HG03064 (cell line): ENCODE data around the gene PCGF2.

ENCODE experiments used
- ATAC-seq: cut with Tn5 transposase; IDR thresholded peaks from one replicate; pipeline ENCODE4 v1.9.1; 2021; ENCODE audit warnings: low read depth; ENCODE audit not compliant: unreplicated experiment

The PCGF2 gene

DNA sequence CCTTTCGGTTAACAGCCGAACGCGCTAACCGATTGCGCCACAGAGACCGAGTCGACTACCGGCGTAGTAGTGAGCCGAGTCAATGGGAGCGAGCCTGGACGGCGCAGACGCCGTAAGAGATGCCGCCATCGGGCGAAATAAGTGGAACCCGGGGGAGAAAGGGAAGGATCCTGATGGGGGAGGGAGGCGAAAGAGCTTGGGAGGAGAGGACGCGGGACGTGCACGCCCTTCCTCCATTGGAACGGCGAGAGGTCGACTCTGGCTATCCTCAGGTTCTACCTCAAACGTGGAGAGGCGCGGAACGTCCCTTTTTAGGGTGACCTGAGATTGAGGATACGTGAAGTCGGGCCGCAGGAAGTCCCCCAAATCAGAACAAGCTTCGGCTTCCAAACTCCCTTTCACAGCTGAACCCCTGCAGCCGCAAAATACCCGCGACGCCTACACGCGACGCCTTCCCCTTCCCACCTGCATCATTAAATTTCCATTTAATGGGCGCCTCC, 3.7 kb upstream of the PCGF2 start:
- no peak for ATAC-seq

DNA sequence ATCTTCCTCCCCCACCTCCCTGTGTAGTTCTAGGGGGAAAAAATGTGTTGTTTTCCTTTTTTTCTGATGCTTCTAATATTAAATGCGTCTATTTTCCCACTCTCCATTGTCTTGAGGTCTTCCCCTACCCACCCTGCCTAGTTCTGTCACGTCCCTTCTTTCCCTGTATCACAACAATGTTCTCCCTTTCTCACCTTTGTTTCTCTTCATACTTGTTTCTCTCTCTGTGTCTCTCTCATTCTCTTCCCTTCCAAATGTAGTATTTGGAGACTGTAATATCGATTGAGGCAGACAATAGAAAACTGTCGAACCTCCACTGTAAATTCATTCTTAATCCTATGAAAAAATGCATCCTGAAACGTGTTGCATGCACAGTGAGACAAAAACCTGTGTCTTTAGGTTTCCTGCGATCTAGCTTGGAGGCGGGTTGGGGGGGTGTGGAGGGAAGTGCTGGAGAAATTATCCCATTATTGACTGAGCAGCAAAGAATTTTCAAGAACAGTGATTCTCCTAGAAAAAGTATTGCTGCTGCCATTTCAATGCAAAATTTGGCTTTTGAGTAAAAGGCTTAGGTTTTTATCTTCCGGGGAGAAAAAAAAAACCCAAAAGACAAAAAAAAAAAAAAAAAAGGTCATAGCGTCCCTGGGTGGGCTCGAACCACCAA, 3.1 kb upstream of the PCGF2 start:
- ATAC-seq, result no peak

DNA sequence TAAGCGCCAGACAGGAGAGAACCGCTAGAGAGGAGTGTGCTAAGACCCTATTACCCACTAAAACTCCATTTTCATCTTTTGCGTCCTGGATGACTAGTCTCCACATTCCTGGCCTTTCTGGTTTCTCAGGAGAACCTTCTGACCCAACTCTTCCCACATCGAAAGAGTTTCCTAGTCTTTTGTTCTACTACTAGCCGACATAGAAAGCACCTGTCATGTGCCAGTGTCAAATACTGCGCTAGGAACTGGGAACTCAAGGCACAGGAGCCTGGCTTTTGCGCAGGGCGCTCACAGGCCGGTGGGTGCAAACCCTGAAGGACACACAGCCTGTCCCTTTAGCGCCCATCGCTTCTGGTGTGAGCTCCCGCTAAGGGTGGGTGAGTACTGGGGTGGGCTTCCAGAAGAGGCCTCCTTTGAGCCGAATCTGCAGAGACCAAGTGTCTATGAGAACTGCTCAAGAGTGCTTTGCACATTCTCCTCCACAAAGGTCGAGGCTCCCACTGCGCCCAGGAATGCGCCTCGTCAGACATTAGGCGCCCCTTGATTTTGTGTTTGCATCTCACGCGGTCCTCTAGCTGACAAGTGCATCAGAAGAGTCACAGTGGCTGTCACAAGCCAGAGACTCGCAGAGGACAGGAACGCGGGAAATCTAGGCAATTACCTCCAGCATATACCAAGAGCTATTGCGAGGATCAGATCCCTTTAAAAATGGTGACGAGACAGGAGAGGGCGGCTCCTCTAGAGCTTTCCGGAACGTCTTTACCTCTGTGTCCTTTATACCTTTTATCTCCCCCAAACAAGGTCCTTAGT, 2.4 kb upstream of the PCGF2 start:
- no peak for ATAC-seq

DNA sequence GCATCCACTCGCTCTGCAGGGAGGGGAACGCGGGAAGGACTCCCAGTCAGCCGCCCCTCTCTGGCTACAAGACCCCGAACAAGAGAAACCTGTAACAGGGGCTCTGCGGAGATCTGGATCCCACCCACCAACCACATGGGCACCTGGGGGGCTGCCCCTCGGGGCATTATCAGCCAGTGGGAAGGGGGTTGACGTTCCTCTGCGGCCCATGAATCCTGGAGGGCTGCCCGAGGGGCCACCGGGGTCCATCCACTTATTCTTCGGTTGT, 1.8 kb upstream of the PCGF2 start:
- no peak for ATAC-seq

DNA sequence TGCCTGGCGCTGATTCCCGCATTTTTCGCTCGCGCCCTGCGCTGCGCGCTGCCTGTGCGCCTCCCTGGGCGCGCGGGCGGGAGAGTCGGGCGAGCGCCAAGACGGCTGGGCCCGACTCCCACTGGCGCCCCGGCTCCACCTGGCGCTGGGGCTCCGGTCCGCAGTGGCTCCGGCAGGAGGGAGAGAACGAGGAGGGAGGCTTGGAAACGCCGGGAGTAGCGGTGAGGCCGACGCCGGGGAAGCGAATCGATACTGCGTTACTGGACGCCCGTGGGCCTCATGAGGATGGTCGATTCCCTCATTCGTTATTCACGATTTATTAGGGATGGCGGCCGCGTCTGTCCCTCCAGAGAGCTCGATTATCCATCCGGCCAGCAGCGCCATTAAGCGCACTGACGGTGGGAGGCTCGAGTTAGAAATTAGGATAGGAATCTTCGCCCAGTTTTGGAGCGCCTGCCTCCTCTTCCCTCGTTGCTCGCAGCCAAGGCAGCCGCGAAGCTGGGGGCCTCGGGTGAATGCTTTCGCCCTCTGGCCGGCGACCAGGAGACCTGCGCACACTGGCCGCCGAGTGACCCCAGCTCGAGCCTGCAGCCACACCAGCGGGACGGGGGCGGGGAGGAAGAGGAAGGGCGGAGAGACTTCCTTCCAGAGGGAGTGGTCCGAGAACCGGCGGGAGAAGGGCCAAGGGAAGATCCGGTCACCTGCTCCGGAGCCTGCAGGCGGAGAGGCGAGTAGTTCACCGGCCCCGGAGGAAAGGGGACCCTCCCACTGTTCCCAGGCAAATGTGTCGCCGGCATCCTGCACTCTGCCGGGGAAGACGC, 1.3 kb upstream of the PCGF2 start:
- ATAC-seq, result no peak

DNA sequence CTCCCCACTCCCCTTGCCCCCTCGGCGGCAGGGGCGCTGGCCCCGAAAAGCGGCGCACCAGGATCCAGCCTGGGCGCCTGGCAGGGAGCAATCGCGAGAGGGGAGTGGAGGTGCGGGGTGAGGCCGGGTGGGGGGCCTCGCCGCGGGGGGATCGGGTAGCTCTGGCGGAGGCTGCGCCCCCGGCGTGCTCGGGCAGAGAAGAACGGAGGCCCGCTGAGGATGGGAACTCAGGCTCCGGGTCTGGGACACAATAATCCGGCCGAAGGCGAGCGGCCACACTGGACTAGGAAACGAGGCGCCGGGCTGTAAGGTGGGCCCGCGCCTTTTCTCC, 721 bp upstream of the PCGF2 start:
- ATAC-seq, result no peak

DNA sequence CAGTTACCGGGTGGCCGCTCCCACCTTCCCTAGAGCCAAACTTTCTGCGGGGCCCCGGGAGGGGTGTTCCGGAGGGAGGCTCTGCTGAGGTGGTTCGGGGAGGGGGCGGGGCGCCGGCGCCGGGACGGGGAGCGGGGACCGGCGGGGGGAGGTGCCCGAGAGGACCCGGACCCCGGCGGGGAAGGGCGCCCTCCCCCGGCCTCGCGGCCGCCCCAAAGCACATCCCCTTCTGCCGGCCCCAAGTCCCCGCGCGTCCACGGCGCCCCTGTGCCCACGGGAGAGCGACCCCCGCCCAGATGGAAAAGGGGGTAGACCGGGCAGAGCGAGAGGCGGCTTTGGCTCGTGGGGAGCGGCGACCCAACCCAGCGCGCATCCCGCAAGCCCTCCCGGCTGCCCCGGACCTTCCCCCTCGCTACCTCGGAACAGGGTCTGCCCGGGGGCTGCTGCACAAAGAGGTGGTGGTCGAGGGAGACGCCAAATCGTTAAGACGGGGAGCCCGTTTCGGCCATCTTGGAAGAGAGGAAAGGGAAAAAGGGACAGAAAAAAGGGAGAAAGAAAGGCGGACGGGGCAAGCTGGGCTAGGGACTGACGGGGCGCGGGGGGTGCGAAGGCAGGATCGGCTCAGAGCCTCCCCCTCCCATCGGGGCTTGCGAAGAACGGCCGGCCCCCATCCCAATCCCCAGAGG, 530 bp downstream of the PCGF2 start:
- ATAC-seq, result no peak

DNA sequence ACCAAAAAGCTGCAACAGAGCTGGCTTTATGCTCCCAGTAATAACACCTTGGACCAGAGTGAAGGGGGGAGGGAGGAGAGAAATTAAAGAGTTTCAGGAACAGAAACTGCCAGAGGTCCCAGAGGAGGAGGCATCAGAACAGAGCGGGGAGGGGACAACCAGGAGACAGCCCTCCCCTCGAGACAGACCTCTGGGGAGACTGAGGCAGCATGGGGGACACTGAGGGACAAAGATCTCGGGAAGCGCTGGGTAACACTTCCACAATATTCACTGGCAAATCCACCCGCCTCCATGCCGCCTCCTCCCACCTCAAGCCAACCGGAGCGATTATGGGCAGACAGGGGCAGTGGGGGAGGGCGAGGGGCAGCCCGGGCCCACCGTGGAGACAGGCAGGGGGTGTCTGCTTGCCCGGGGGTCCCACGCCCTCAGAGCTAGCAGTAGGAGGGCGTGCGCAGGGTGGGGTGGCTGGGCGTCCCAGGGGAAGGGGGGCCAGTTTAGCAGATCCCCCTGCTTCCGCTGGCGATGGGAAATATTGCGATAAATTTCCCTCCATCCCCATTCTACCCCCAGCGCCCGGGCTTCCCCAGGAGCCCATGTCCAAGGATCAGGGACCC, 1.2 kb downstream of the PCGF2 start:
- ATAC-seq, result no peak

DNA sequence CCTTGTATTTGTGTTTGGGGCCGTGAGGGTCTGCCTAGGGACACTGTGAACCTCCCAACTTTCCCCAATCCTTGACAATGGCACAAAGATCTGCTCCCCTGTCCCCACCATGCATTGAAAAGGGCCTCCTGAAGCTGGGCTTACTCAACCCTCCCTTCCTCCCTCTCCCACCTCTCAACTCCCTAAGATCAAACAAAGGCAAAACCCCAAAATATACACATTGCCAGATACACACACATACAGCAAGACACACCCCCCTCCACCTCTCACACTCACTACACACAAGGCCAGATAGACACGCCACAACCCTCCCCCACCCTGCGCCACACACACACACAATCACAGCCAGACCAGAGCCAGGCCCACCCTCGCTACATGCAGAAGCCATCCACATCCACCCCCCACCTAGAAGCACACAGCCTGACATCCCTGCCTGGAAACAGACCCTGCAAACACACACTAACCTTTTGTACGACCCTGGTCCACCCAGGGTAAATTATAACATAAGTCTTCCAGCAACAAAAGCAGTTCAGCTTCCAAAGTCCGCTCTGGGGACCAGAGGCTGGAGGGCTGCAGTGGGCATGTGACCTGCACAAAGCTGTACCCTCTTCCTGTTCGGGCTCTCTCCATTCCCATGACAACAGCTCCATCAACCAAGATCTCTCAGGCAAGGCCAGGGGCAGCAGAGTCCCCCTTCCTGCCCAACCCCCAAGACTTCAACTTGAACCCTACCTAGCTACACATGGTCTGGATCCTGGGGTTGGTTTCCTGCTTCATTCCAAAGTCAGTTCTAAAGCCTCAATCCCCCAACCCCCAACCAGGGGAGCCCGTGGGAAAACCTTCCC, 1.9 kb downstream of the PCGF2 start:
- ATAC-seq, result no peak

DNA sequence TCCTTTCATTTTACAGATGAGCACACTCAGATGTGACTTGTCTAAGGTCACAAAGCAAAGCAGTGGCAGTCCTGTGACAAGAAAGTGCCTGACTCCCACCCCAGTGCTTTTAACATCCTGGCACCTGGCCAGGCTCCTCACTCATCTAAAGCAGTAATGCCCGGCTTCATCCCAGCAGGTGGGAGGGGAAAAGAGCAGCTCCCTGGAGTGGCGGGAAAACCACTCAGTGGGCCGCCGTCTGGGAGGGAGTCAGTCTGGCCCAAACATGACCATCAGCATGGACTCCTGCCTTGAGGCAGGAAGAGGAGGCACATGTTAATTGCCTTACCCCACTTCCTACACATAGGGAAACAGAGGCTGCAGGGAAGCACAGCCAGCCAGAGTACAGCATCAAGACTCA, 2.6 kb downstream of the PCGF2 start:
- no peak for ATAC-seq

DNA sequence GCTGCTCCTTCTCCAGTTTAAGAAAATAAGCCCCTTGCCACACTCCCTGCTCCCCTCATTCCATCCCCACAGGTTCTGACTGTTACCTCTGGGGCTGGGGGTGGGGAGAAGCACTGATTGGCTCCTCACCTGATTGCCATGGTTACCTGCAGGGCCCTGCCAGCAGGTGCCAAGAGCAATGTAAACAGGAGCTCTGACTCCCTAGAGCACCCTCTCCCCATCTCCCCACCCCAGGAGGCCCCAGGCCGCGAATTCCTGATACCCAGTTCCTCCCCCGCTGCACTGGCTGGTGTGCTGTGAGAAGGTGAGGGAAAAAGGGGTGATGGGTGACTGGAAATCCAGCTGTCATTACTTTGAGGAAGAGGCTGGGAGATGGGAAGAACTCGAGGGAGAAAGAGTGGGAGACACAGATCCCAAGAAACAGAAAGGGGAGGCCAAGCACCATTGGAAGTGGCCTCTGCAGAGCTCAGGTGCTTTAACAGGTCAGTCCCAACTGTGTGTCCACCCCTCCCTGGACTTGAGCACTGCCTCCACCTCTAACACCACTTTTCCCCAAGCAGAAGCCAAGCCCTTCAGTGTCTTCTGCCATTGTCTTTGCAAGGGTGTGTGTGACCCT, 4.5 kb downstream of the PCGF2 start:
- no peak for ATAC-seq

DNA sequence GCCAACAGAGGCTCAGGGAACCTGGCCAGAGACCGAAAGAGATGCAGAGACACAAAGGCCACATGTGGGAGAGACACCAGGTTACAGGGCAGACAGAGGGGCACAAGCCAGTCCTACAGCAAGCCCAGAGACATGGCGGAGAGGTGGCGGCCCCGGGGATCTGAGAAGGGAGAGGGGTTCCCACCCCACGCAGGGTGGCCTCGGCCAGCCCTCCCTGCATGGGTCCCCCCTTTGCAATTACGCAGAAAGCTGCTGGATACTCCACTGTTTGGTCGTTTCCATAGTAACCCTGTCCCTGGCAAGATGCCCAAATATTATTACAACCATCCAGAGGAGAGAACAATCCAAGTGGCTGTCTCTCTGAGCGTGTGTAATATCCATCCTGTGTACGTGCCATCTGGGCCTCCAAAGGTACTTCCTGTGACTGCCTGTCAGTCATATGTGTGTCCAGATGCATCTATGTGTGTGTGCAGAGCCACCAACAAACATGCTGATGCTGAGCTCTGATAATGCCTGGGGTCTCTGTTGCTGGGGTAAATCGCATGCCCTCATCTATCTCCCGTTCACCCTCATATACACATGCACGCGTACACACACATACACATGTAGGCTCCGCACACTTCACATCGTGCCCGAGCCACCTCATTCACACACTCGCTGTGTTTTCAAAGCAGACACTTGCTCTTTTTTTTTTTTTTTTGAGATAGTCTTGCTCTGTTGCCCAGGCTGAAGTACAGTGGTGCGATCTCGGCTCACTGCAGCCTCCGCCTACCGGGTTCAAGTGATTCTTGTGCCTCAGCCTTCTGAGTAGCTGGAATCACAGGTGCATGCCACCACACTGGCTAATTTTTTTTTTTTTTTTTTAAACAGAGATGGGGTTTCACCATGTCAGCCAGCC, 5.5 kb downstream of the PCGF2 start:
- ATAC-seq, result no peak

DNA sequence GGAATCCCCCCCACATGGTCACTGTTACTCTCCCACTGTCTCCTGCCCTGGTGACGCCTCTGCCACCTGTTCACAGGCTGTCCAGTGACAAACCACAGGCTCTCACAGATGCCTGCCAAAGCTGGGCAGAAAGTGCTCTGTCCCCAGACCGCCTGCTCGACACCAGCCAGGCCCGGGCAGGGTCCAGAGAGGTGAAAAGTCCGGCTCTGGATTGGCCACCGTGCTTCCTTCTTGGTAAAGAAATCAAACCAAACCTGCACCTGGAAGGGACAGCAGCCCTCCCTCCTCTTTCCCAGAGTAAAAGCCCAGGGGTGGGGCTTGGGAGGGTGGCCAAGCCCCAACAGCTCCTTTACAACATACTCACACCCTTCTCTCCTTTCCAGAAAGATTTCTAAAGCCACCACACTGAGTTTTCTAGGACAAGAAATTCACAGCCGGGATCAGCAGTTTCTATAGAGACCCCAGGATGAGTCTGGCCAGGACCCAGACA, 6.2 kb downstream of the PCGF2 start:
- ATAC-seq, result no peak

DNA sequence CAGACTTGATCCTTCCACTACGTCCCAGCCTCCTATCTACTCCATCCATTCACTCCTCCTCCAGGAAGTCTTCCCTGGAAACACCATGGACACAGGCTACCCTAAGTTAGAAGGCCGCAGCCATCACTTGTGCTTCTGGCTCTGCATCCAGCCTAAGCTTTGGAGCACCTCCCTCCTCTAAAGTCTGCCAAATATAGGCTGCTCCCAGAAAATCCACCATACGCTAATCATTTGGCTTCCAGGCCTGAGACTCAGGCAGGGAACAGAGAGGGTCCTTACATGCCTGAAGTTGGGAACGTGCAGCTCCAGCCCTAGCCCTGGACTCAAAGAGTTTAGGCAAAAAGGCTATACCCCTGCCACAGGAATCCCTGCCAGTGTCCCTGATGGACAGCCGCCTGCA, 6.7 kb downstream of the PCGF2 start:
- ATAC-seq, result no peak

DNA sequence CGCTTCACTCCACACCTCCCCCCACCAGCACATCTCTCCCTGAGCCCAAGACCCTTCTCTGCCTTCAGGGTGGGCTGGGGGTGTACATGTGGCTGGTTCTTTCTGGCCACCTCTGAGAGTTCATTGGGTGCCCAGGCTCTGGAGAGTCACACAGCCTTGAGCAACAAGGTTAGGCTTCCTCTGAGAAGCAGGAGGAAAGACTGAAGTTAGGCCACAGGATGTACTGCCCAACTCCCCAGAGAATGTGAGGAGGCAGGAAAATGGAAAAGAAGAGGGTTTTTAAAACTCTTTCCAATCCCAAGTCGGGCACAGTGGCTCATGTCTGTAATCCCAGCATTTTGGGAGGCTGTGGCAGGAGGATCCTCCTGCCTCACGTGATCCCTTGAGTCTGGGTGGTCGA, 7.3 kb downstream of the PCGF2 start:
- ATAC-seq, result no peak

DNA sequence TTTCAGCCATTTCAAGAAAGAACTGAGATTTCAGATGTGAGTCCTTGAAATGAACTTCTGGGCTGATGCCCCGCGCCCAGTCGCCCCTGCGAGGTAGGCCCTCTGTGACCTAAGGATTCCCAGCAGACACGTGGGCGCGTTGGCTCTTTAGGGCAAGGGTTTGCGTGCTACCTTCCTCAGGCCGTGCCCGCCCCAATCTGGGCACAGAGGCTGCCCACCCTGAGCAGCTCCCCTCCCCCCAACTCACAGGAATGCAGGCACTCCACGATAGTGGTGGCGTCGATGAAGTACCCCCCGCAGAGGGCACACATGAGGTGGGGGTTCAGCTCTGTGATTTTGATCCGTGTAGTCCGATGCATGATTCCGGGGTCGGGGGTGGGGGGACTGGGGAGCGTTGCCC, 8.1 kb downstream of the PCGF2 start:
- no peak for ATAC-seq

DNA sequence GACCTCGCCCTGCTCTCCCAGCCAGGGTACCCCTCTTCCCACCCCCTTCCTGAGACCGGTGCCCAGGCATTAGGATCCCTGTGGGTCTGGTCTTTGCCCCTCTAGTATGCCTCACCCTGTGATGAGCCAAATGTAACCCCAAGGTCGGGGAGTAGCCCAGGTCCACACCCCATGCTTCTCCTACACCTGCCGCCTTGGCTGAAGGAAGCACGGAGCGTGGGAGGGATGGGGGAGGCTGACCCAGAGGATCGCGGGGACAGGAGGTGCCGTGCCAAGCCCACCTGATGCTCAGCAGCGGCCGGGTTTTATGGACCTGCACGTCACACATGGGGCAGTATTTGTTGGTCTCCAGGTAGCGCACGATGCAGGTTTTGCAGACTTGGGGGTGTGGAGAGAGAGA, 8.8 kb downstream of the PCGF2 start:
- ATAC-seq, result no peak

DNA sequence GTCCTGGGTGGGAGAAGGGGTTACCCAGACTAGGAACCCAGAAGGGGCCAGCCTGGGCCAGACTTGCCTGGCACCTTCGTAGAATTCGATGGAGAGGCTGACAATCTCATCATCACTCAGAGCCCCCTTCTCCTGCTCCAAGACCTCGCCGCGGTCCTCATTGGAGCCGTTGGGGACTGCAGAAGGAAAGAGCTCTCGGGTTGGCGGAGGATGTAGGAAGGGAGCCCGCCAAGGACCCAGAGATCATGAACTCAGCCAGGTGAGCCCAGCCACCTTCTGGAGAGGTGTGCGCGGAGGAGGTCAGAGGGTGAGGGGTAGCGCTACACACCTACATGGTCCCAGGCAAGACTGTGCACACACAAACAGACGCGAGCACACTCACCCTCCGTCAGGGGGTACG, 9.4 kb downstream of the PCGF2 start:
- ATAC-seq, result no peak
